Pancreas (tissue), 10 donors: ENCODE data around the gene DGKH. TPM values are rescaled to one million over a fixed set of nuclear protein-coding genes. Genes with fewer than 3 reads are reported as not detected.
"Not testable (repeated sequence)": the region's sequence is repeated elsewhere in the genome, so short reads cannot be mapped to it uniquely, and the experiment has no call there.

Source experiments
- ATAC-seq, 4 donors: fragments of 200-7000 bp; cut with Tn5 transposase; one replicate each; pipeline versions ENCODE4 v1.8.0 to v1.9.1; 2020; ENCODE audit warnings: mild to moderate bottlenecking in 4 of 4, moderate library complexity in 4 of 4
- DNase-seq, 6 donors: peaks; one replicate each; pipeline ENCODE4 v3.0.0-alpha.2; 2020
- FAIRE-seq: peaks from 2 replicates; lab custom pipeline; 2012; peaks lifted over from hg19 to GRCh38; lab: Jason Lieb, UNC
- H3K27ac ChIP-seq, 4 donors: fragments of 200-600 bp; sonication (generic); 1 replicate in 3 of 4; 2 replicates in 1 of 4; pipeline versions ENCODE4 v1.5.0 to v1.8.0; 2020
- H3K27me3 ChIP-seq, 4 donors: fragments of 200-600 bp; one replicate each; pipeline ENCODE4 v1.8.0; 2021
- H3K36me3 ChIP-seq, 3 donors: fragments of 200-600 bp; sonication (generic) in 1 of 3; one replicate each; pipeline versions ENCODE4 v1.5.0 to v1.8.0; 2020 to 2021
- H3K4me1 ChIP-seq, 3 donors: fragments of 200-600 bp; one replicate each; pipeline ENCODE4 v1.8.0; 2021
- H3K4me3 ChIP-seq, 4 donors: fragments of 200-600 bp; sonication (generic) in 2 of 4; one replicate each; pipeline versions ENCODE4 v1.5.0 to v1.8.0; 2020 to 2021
- H3K9me3 ChIP-seq, 4 donors: fragments of 200-600 bp; one replicate each; pipeline ENCODE4 v1.8.0; 2021
- WGBS, 2 donors: extraction: QIAGEN DNeasy Blood & Tissue Kit; methylation state at CpG; one replicate each; pipeline ENCODE4 v1.1.7; 2013; 5-methylcytosine and 5-hydroxymethylcytosine counted together
- intact Hi-C, 3 donors: fragments of 100-400 bp; cut with DNase I; formaldehyde crosslinking; loops; one replicate each; pipeline versions ENCODE4 v1.11.1 to v1.14.2; 2022
- polyA plus RNA-seq, 2 donors: library from polyadenylated mRNA; stranded (reverse); fragments of 200-250 nt; gene quantifications; one replicate each; pipeline ENCODE4 v1.2.3, GENCODE V29; 2013
- total RNA-seq, 6 donors: library from RNA; stranded (reverse); fragmentation: NEBNext Ultra II Directional in 4 of 6; extraction: Animal tissue kit (Norgen Biotek cat#: 25700) in 4 of 6; gene quantifications; one replicate each; pipeline versions ENCODE4 v1.2.1 to v1.2.4, GENCODE V29; 2021 to 2023
- TF ChIP-seq, protein P1 (sequence below), 4 donors: fragments of 200-600 bp; sonication (generic) in 3 of 4; IDR thresholded peaks; one replicate each; pipeline versions ENCODE4 v1.5.0 to v1.8.0; 2021; ENCODE audit warnings: antibody characterized with exemption in 4 of 4
- donor health status: healthy with polysubstance abuse.
- donor health status: DM: no; HTN: no; CAD: no; lungs with moderate emphysema.
- donor health status: DM: no; HTN: no; CAD: no.
- donor health status: control.
- donor health status: control.
- donor health status: Bipolar disorder and iron deficiency.
- donor health status: DM: yes; HTN: yes; CAD: no.
- donor health status: DM: no; HTN: no; CAD: no.
- donor health status: DM: no; HTN: no; CAD: no.
- donor health status: DM: yes; HTN: yes; CAD: no.

The DGKH gene
- total and polyA plus RNA-seq, 8 donors, result 0.87 to 5.0 (median 1.6) TPM

DNA sequence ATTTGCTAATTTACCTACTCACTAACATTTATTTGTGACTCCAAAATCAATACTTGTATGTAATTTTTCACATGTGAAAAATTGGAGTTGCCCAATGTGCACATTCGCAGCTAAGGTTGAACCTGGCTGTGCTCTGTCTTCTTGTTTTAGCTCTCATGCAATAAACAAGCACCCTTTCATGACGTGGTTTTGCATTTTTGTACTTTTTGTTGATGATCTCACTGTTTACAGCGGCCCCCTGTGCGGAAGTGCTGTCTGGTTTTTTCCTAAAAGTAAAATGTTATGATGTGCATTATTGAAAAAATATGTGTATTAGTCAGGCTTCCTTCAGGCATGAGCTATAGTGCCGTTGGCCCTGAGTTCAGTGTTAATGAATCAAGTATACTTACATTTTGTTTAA lies 18.1 kb downstream of the DGKH start:
- Histone ChIP-seq H3K27me3 (no peaks in the 10 kb centered on the region), H3K27ac (no peak overlapping the region), H3K9me3 (no peaks in the 10 kb centered on the region), H3K4me3 (no peak overlapping the region), H3K4me1 (no peaks in the 10 kb centered on the region), H3K36me3 (no peaks in the 10 kb centered on the region)
- intact Hi-C loops, result no loop called here
- ATAC-seq, result no peak
- no peak for FAIRE-seq
- 70 to 78% methylated on average over 5 of the region's 5 CpGs for WGBS, 2 donors
- no peak for DNase-seq
- TF ChIP-seq, protein P1, sequence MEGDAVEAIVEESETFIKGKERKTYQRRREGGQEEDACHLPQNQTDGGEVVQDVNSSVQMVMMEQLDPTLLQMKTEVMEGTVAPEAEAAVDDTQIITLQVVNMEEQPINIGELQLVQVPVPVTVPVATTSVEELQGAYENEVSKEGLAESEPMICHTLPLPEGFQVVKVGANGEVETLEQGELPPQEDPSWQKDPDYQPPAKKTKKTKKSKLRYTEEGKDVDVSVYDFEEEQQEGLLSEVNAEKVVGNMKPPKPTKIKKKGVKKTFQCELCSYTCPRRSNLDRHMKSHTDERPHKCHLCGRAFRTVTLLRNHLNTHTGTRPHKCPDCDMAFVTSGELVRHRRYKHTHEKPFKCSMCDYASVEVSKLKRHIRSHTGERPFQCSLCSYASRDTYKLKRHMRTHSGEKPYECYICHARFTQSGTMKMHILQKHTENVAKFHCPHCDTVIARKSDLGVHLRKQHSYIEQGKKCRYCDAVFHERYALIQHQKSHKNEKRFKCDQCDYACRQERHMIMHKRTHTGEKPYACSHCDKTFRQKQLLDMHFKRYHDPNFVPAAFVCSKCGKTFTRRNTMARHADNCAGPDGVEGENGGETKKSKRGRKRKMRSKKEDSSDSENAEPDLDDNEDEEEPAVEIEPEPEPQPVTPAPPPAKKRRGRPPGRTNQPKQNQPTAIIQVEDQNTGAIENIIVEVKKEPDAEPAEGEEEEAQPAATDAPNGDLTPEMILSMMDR (IDR thresholded peaks at IDR 0.05), result no peak

DNA sequence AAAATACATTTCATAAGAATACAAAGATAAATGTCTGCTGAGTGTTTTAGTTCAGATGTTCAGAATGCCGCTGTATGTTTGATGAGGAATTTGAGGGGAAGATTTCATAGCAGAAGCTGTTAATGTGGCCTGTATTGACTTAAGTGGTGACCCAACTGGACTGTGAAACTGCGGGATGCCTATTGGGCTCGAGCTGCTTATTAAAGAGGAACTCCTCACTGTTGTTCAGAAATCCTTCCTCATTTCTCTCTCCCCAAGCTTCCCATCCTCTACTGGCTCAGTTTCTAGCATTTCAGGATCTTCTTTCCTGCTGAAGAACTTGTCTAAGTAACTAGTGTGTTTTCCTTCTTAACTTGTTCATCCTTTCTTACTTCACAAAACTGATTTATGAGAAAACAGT lies 20.4 kb downstream of the DGKH start:
- no peak overlapping the region for H3K4me3 ChIP-seq
- DNase-seq, result no peak
- H3K9me3 ChIP-seq, result no peaks in the 10 kb centered on the region
- TF ChIP-seq, protein P1 (IDR thresholded peaks at IDR 0.05), result no peak
- no peaks in the 10 kb centered on the region for H3K27me3 ChIP-seq
- no peak for ATAC-seq
- no peak for FAIRE-seq
- no peaks in the 10 kb centered on the region for H3K4me1 ChIP-seq
- WGBS, 2 donors, result 67 to 89% methylated on average over 3 of the region's 3 CpGs
- intact Hi-C loops, result no loop called here
- H3K36me3 ChIP-seq, result no peaks in the 10 kb centered on the region
- H3K27ac ChIP-seq, result no peak overlapping the region

DNA sequence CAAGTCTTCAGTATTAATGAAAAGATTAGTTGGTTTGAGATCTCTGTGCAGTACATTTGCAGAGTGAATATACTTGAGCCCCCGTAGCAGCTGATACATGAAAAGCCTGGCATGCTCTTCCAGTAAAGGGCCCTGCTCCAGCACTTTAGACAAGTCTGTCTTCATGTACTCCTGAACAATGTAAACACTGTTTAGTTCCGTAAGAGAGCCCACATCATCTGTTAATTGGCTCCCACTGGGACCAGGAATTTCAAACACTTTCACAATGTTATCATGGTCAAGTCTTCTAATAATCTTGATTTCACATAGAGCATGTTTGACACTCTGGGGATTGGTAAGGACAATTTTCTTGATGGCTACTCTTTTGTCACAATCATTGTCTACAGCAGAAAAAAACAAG lies 22.2 kb downstream of the DGKH start:
- H3K9me3 ChIP-seq, FAIRE-seq, H3K4me1 ChIP-seq, H3K27ac ChIP-seq, ATAC-seq, intact Hi-C loops, DNase-seq, H3K4me3 ChIP-seq, H3K27me3 ChIP-seq, H3K36me3 ChIP-seq: not testable (repeated sequence)
- WGBS, 2 donors, result 75 to 90% methylated on average over 2 of the region's 2 CpGs

DNA sequence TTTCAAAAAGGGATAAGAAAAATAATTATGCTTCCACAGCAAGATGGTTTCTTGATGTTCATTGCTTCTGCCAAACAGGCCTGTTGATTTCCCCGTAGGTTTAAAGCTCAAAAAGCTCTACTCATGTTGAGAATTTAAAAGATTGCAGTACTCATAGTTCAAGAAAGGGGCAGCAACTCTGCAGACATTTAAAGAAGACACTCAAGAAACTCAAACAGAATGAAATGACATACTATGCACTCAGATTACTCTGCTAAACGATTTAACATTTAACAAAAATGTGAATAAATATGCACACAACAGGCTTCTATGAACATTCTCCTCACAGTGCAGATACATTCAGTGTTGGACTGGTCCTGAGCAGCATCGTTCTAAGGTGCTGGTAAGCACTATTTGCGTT lies 22.7 kb downstream of the DGKH start:
- ATAC-seq, H3K36me3 ChIP-seq, FAIRE-seq, intact Hi-C loops, DNase-seq, H3K27ac ChIP-seq, H3K27me3 ChIP-seq, H3K9me3 ChIP-seq, H3K4me1 ChIP-seq, H3K4me3 ChIP-seq: not testable (repeated sequence)
- WGBS, 2 donors, result 77 to 84% methylated on average over 4 of the region's 4 CpGs

DNA sequence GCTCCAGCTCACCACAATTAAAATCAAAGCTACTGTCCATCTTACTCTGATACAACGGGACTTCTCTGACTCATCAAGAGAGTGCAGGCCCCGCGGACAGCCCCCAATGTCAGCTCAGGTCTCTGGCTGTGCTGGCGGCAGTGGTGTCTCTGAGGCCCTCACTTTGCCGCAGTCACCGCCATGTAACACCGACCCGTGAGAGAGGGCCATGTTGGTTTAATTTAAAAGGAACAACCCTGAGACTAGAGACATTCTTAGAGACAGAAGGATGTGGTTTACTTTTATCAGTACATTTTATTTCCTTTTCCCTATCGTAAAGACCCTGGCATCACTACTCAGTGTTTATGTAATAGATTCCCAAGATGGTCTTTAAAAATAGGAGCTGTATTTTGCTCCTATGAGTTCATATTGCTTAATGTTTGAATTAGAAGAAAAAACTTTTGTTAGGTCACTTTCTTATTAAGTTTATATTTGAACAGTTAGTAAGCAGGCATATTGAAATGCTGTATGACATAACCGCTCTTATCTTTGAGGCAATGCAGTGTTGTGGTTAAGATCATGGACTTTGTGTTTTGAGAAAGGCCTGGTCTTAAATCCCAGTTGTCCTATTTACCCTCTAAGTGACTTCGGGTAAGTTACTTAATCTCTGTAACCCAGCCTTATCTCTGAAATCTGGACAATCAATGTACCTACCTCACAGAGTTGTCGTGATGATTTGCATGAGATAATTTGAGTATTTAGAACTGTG lies 23.4 kb downstream of the DGKH start:
- WGBS, 2 donors, result 78 to 90% methylated on average over 12 of the region's 12 CpGs
- intact Hi-C loops, result no loop called here
- no peak for ATAC-seq
- Histone ChIP-seq H3K36me3 (no peaks in the 10 kb centered on the region), H3K27me3 (no peaks in the 10 kb centered on the region), H3K4me3 (no peak overlapping the region), H3K27ac (no peak overlapping the region), H3K9me3 (no peaks in the 10 kb centered on the region), H3K4me1 (no peaks in the 10 kb centered on the region)
- TF ChIP-seq, protein P1 (IDR thresholded peaks at IDR 0.05), result no peak
- FAIRE-seq, result no peak
- no peak for DNase-seq

DNA sequence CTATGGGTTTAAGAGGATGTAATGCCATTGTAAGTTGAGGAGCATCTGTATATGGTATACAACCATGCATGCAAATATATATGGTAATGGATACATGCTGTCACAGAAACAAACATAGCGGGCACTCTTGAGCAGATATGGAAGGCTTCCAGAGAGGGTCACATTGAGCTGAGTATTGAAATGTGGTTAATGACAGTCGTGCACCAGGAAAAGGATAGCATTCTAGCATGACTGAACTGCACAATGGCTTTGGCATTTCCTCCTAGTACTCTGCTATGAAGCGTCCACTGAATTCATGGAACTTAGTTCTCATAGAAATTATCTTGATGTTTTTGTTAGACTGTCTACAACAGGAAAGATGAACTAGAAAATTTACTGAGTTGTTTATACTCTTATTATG lies 25.2 kb downstream of the DGKH start:
- ATAC-seq, result no peak
- Histone ChIP-seq H3K4me3 (no peak overlapping the region), H3K36me3 (no peaks in the 10 kb centered on the region), H3K4me1 (no peaks in the 10 kb centered on the region), H3K27me3 (no peaks in the 10 kb centered on the region), H3K27ac (no peak overlapping the region), H3K9me3 (no peaks in the 10 kb centered on the region)
- WGBS, 2 donors, result 73 to 75% methylated on average over 3 of the region's 3 CpGs
- no peak for FAIRE-seq
- intact Hi-C loops, result no loop called here
- TF ChIP-seq, protein P1 (IDR thresholded peaks at IDR 0.05), result no peak
- no peak for DNase-seq
